ENCODE data around the gene ACTN3. TPM values are rescaled to one million over a fixed set of nuclear protein-coding genes. Genes with fewer than 3 reads are reported as not detected.

The ACTN3 gene
- polyA plus RNA-seq, 2 of the 4 experiments (the other 2 are of a cell fraction) = not detected

- DNase-seq (ENCODE audit: low read depth in 1 of 2, low spot score in 1 of 2) (no peak), FAIRE-seq (no peak), ATAC-seq (peak; percentile 24 to 30; a peak in 4 of 6 replicates)
- no peak overlapping the region for H3K4me3 ChIP-seq
- POLR2A ChIA-PET = interaction anchor here (1.0 to 1.6 kb wide), 4 partner anchors 10 to 145 kb away, joined by 3 to 5 read pairs (median 4); partner anchors contain the start of genes DPP3, RBM4B and ZDHHC24
- H3K9me3 ChIP-seq = no peaks in the 10 kb centered on the region
- 75% methylated on average over 6 of the region's 6 CpGs for WGBS (ENCODE audit: missing lambda C conversion rate)
- CTCF ChIA-PET = interaction anchor here (0.6 to 1.4 kb wide), 6 partner anchors 9 to 182 kb away, joined by 3 read pairs; partner anchors contain the start of genes BBS1, CCDC87 and MRPL11
- H3K27ac ChIP-seq = no peak overlapping the region
- H3K4me1 ChIP-seq = no peaks in the 10 kb centered on the region
- no peak overlapping the region for H3K4me2 ChIP-seq
- TF ChIP-seq TP53 (CRISPR knock-in tag; IDR thresholded peaks at IDR 0.05) = no peak
Observed at GRCh38 chr11:66532784-66533183, 13.9 kb upstream of the ACTN3 start.

GRCh38 chr11:66539170-66539869 lies 7.4 kb upstream of the ACTN3 start:
- CTCF ChIA-PET = no interaction called here
- ATAC-seq (no peak; a peak in 2 of 6 replicates), DNase-seq (ENCODE audit: low read depth in 1 of 2, low spot score in 1 of 2) (no peak), FAIRE-seq (no peak)
- WGBS (ENCODE audit: missing lambda C conversion rate) = 92% methylated on average over 14 of the region's 16 CpGs
- Histone ChIP-seq H3K4me3 (no peak overlapping the region), H3K27ac (no peak overlapping the region), H3K4me1 (no peaks in the 10 kb centered on the region; the same call in 2 of the 3 replicates), H3K9me3 (no peaks in the 10 kb centered on the region), H3K4me2 (no peak overlapping the region)
- POLR2A ChIA-PET = interaction anchor here (0.5 kb wide), 1 partner anchor 37 kb away, joined by 3 read pairs; no protein-coding TSS in a partner anchor
- no peak for TF ChIP-seq RNF2 (IDR thresholded peaks at IDR 0.05; ENCODE audit: borderline replicate concordance, low read depth)
- TF ChIP-seq ZC3H11A (IDR thresholded peaks at IDR 0.05) = no peak
- TF ChIP-seq HEYL (CRISPR knock-in tag; IDR thresholded peaks at IDR 0.05) = no peak
- no peak for TF ChIP-seq FOSB (CRISPR knock-in tag; IDR thresholded peaks at IDR 0.05)
- TF ChIP-seq SMC3 (IDR thresholded peaks at IDR 0.05) = no peak
- TF ChIP-seq HMGXB4 (CRISPR knock-in tag; IDR thresholded peaks at IDR 0.05; ENCODE audit: borderline replicate concordance) = no peak
- no peak for TF ChIP-seq EHMT2 (IDR thresholded peaks at IDR 0.05; ENCODE audit: low read depth)
- TF ChIP-seq HOXB5 (CRISPR knock-in tag; IDR thresholded peaks at IDR 0.05) = no peak
- TF ChIP-seq MYC (IDR thresholded peaks at IDR 0.05; ENCODE audit: borderline replicate concordance, low read length) = no peak
- no peak for TF ChIP-seq MAZ (IDR thresholded peaks at IDR 0.05; ENCODE audit: borderline replicate concordance, low read depth, low read length)
- no peak for TF ChIP-seq KDM5A (IDR thresholded peaks at IDR 0.05)
- no peak for TF ChIP-seq POLR2A (IDR thresholded peaks at IDR 0.05; ENCODE audit: low read length)
- no peak for TF ChIP-seq HES2 (IDR thresholded peaks at IDR 0.05)
- TF ChIP-seq HDAC2 (IDR thresholded peaks at IDR 0.05) = no peak

- no peak for FAIRE-seq
- no peak for TF ChIP-seq MAX (IDR thresholded peaks at IDR 0.05)
- TF ChIP-seq NPAS2 (CRISPR knock-in tag; IDR thresholded peaks at IDR 0.05; ENCODE audit: borderline replicate concordance) = no peak
- no peak for TF ChIP-seq USF2 (IDR thresholded peaks at IDR 0.05)
- no peak for TF ChIP-seq RARB (CRISPR knock-in tag; IDR thresholded peaks at IDR 0.05)
- TF ChIP-seq REST (IDR thresholded peaks at IDR 0.05) = no peak
- no peak for TF ChIP-seq JUN (IDR thresholded peaks at IDR 0.05)
- TF ChIP-seq BHLHE40 (IDR thresholded peaks at IDR 0.05; ENCODE audit: low read depth, low read length) = no peak
- TF ChIP-seq PBX3 (IDR thresholded peaks at IDR 0.05) = no peak
- TF ChIP-seq ELK1 (IDR thresholded peaks at IDR 0.05; ENCODE audit: low read depth, low read length) = no peak
- TF ChIP-seq EP300 (IDR thresholded peaks at IDR 0.05) = no peak
- TF ChIP-seq NR3C1 (IDR thresholded peaks at IDR 0.05) = no peak
Observed at GRCh38 chr11:66539870-66540213, 6.9 kb upstream of the ACTN3 start.

More at GRCh38 chr11:66539870-66540213, 6.9 kb upstream of the ACTN3 start:
- Histone ChIP-seq H3K4me1 (peaks cover 3% of the 10 kb centered on the region; the same call in 1 of the 3 replicates), H3K9me3 (no peaks in the 10 kb centered on the region), H3K4me2 (no peak overlapping the region), H3K27ac (no peak overlapping the region), H3K4me3 (no peak overlapping the region)
- DNase-seq (ENCODE audit: low read depth in 1 of 2, low spot score in 1 of 2) (no peak), ATAC-seq (no peak)
- WGBS (ENCODE audit: missing lambda C conversion rate) = 91% methylated on average over 10 of the region's 10 CpGs
- POLR2A ChIA-PET = no interaction called here
- CTCF ChIA-PET = interaction anchor here (0.6 kb wide), 1 partner anchor 95 kb away, joined by 4 read pairs; no protein-coding TSS in a partner anchor

Data from A549 (cell line).